HepG2 (cell line): ENCODE data around the gene RNF25. TPM values are rescaled to one million over a fixed set of nuclear protein-coding genes. Genes with fewer than 3 reads are reported as not detected.

Experiments
- AKAP8 ChIP-seq: sonication (generic); formaldehyde crosslinking; IDR thresholded peaks from 2 replicates; pipeline ENCODE4 v1.5.1; 2020; ENCODE audit warnings: mild to moderate bottlenecking, missing genetic modification reagents
- BRF2 ChIP-seq: sonication (generic); formaldehyde crosslinking; IDR thresholded peaks from 2 replicates; pipeline ENCODE4 v1.8.1; 2022; ENCODE audit warnings: mild to moderate bottlenecking, missing genetic modification reagents
- HNRNPK ChIP-seq: fragments of 200-400 bp; formaldehyde crosslinking; IDR thresholded peaks from 2 replicates; pipeline ENCODE4 v1.6.1; 2018; ENCODE audit warnings: low read length, low read depth, moderate library complexity, mild to moderate bottlenecking; ENCODE audit not compliant: poor library complexity, severe bottlenecking
- HNRNPL ChIP-seq: fragments of 200-400 bp; formaldehyde crosslinking; IDR thresholded peaks from 2 replicates; pipeline ENCODE4 v1.6.1; 2017; ENCODE audit warnings: mild to moderate bottlenecking, low read depth, low read length
- IKZF4 ChIP-seq: sonication (generic); formaldehyde crosslinking; IDR thresholded peaks from 2 replicates; pipeline ENCODE4 v1.5.1; 2020; ENCODE audit warnings: borderline replicate concordance, mild to moderate bottlenecking, low read depth, missing genetic modification reagents; ENCODE audit errors: not compliant biosample characterization
- ISX ChIP-seq: sonication (generic); formaldehyde crosslinking; conservative IDR thresholded peaks from 2 replicates; pipeline ENCODE4 v1.5.0; 2020; ENCODE audit warnings: missing genetic modification reagents
- MED8 ChIP-seq: sonication (generic); formaldehyde crosslinking; IDR thresholded peaks from 2 replicates; pipeline ENCODE4 v1.8.1; 2023; ENCODE audit warnings: mild to moderate bottlenecking, missing genetic modification reagents; ENCODE audit not compliant: insufficient replicate concordance
- NAIF1 ChIP-seq: sonication (generic); formaldehyde crosslinking; IDR thresholded peaks from 2 replicates; pipeline ENCODE4 v1.5.0; 2020; ENCODE audit warnings: mild to moderate bottlenecking, missing genetic modification reagents, borderline replicate concordance
- PITX1 ChIP-seq: sonication (generic); formaldehyde crosslinking; IDR thresholded peaks from 2 replicates; pipeline ENCODE4 v1.5.1; 2020; ENCODE audit warnings: mild to moderate bottlenecking, missing genetic modification reagents
- POGK ChIP-seq: sonication (generic); formaldehyde crosslinking; conservative IDR thresholded peaks from 2 replicates; pipeline ENCODE4 v1.8.0; 2022; ENCODE audit warnings: mild to moderate bottlenecking, moderate library complexity, missing genetic modification reagents
- PRMT3 ChIP-seq: sonication (generic); formaldehyde crosslinking; IDR thresholded peaks from 2 replicates; pipeline ENCODE4 v1.8.1; 2022; ENCODE audit warnings: low read depth, mild to moderate bottlenecking, moderate library complexity, missing genetic modification reagents, borderline replicate concordance
- RELA ChIP-seq: sonication (generic); formaldehyde crosslinking; IDR thresholded peaks from 2 replicates; pipeline ENCODE4 v1.4.0; 2020; ENCODE audit warnings: missing genetic modification reagents
- SOX13 ChIP-seq, 3 experiments: fragments of 450-650 bp in 1 of 3; sonication (generic) in 1 of 3; formaldehyde crosslinking in 1 of 3; IDR thresholded peaks in 2 of 3; conservative IDR thresholded peaks in 1 of 3; 2 replicates each; pipeline versions ENCODE4 v1.5.0 to v1.6.1; 2016 to 2020; ENCODE audit warnings: antibody characterized with exemption in 1 of 3, mild to moderate bottlenecking in 1 of 3, missing compliant biosample characterization in 1 of 3, missing genetic modification reagents in 1 of 3, moderate library complexity in 1 of 3
- TBX3 ChIP-seq: fragments of 450-650 bp; IDR thresholded peaks from 2 replicates; pipeline ENCODE4 v1.6.1; 2017; ENCODE audit warnings: antibody characterized with exemption, mild to moderate bottlenecking, inconsistent platforms, borderline replicate concordance
- U2AF2 ChIP-seq: fragments of 200-400 bp; formaldehyde crosslinking; IDR thresholded peaks from 2 replicates; pipeline ENCODE4 v1.6.1; 2017; ENCODE audit warnings: low read depth, mild to moderate bottlenecking, low read length
- ZNF24 ChIP-seq: fragments of 450-650 bp; IDR thresholded peaks from 2 replicates; pipeline ENCODE4 v1.6.1; 2017; ENCODE audit warnings: antibody characterized with exemption, mild to moderate bottlenecking
- ZNF251 ChIP-seq: sonication (generic); formaldehyde crosslinking; IDR thresholded peaks from 2 replicates; pipeline ENCODE4 v1.9.0; 2021; ENCODE audit warnings: mild to moderate bottlenecking, missing genetic modification reagents
- ZNF331 ChIP-seq: sonication (generic); formaldehyde crosslinking; IDR thresholded peaks from 2 replicates; pipeline ENCODE4 v1.4.0; 2020; ENCODE audit warnings: missing genetic modification reagents
- ZNF337 ChIP-seq: sonication (generic); formaldehyde crosslinking; IDR thresholded peaks from 2 replicates; pipeline ENCODE4 v1.5.1; 2020; ENCODE audit warnings: missing genetic modification reagents, low read depth, mild to moderate bottlenecking, borderline replicate concordance
- ZNF432 ChIP-seq: sonication (generic); formaldehyde crosslinking; IDR thresholded peaks from 2 replicates; pipeline ENCODE4 v1.5.0; 2020; ENCODE audit warnings: missing genetic modification reagents, mild to moderate bottlenecking, borderline replicate concordance
- ZNF543 ChIP-seq: sonication (generic); formaldehyde crosslinking; IDR thresholded peaks from 2 replicates; pipeline ENCODE4 v1.4.0; 2020; ENCODE audit warnings: mild to moderate bottlenecking, missing genetic modification reagents
- ZNF557 ChIP-seq: sonication (generic); formaldehyde crosslinking; IDR thresholded peaks from 2 replicates; pipeline ENCODE4 v1.4.0; 2020; ENCODE audit warnings: missing genetic modification reagents
- ZNF691 ChIP-seq: sonication (generic); formaldehyde crosslinking; IDR thresholded peaks from 2 replicates; pipeline ENCODE4 v1.4.0; 2020; ENCODE audit warnings: missing genetic modification reagents, low read depth, mild to moderate bottlenecking, borderline replicate concordance
- ZNF7 ChIP-seq: IDR thresholded peaks from 2 replicates; pipeline ENCODE4 v1.6.1; 2016; ENCODE audit warnings: missing biosample characterization, missing genetic modification reagents
- ZNF841 ChIP-seq: sonication (generic); formaldehyde crosslinking; IDR thresholded peaks from 2 replicates; pipeline ENCODE4 v1.8.1; 2023; ENCODE audit warnings: missing genetic modification reagents, borderline replicate concordance
- polyA plus RNA-seq, 8 experiments: library from polyadenylated mRNA; depleted of rRNA in 3 of 8; stranded (reverse) in 7 of 8; unstranded in 1 of 8; fragments of >200 nt; fragmentation: Illumina TruSeq in 4 of 8; extraction: Trizol in 4 of 8; gene quantifications; 2 replicates each; pipeline versions ENCODE4 v1.2.1 to v1.2.3, GENCODE V29; 2011 to 2016; ENCODE audit warnings: low read depth in 4 of 8, missing spikeins in 1 of 8, mixed read lengths in 1 of 8; ENCODE audit not compliant: insufficient read depth in 1 of 8
- total RNA-seq, 5 experiments: library from RNA; depleted of rRNA; stranded (reverse); fragments of >200 nt; fragmentation: Illumina TruSeq; extraction: Trizol; gene quantifications; 2 replicates each; pipeline ENCODE4 v1.2.3, GENCODE V29; 2016; ENCODE audit warnings: low read depth in 1 of 5

Gene RNF25
- total and polyA plus RNA-seq, 2 of the 13 experiments (the other 11 are each of a cell fraction or from before 2014, with no cell fraction given), result 37.0 to 87.6 TPM

GRCh38 chr2:218710687-218711549, 39.1 kb upstream of the RNF25 start, which contains the start of gene TTLL4 (continued):
- TF ChIP-seq MED8 (CRISPR knock-in tag) (peak; percentile 50), ZNF691 (CRISPR knock-in tag) (peak; percentile 98), ZNF7 (no peak), ZNF251 (CRISPR knock-in tag) (no peak), ZNF337 (CRISPR knock-in tag) (peak; percentile 94; the same call in 1 of the 2 replicates), HNRNPK (peak; percentile 85), ZNF543 (CRISPR knock-in tag) (peak; percentile 62), ZNF557 (CRISPR knock-in tag) (peak; percentile 65; the same call in 1 of the 2 replicates), BRF2 (CRISPR knock-in tag) (no peak), ISX (CRISPR knock-in tag) (no peak), TBX3 (peak; percentile 65; the same call in 1 of the 2 replicates), ZNF841 (CRISPR knock-in tag) (no peak), HNRNPL (0 out of 2 replicates have a peak, but pooled peaks have one; percentile 17), ZNF331 (CRISPR knock-in tag) (peak; percentile 87), U2AF2 (0 out of 2 replicates have a peak, but pooled peaks have one; percentile 37), ZNF432 (CRISPR knock-in tag) (no peak), IKZF4 (CRISPR knock-in tag) (peak; percentile 89), NAIF1 (CRISPR knock-in tag) (peak; percentile 98), PITX1 (peak; percentile 31; the same call in 1 of the 2 replicates), POGK (CRISPR knock-in tag) (peak; percentile 85), SOX13 (IDR thresholded peaks at IDR 0.05) (no peak), SOX13 (CRISPR knock-in tag; conservative IDR thresholded peaks at IDR 0.05 in 1 of 2, IDR thresholded peaks at IDR 0.05 in 1 of 2) (peak in 1 of 2 experiments; percentile 66; a peak in 1 of 4 replicates), PRMT3 (CRISPR knock-in tag) (no peak), RELA (CRISPR knock-in tag) (no peak), AKAP8 (peak; percentile 94), ZNF24 (0 out of 2 replicates have a peak, but pooled peaks have one; percentile 42)
